ENCODE data around the gene F12.

- TF ChIP-seq TSHZ2 (CRISPR knock-in tag; IDR thresholded peaks at IDR 0.05) = no peak
- no peak for TF ChIP-seq CSDC2 (CRISPR knock-in tag; IDR thresholded peaks at IDR 0.05)
- TF ChIP-seq ZFP30 (CRISPR knock-in tag; IDR thresholded peaks at IDR 0.05) = no peak
- no peak for TF ChIP-seq ZFP3 (CRISPR knock-in tag; IDR thresholded peaks at IDR 0.05)
- no peak for TF ChIP-seq ISL1 (CRISPR knock-in tag; IDR thresholded peaks at IDR 0.05)
- TF ChIP-seq ZNF70 (CRISPR knock-in tag; IDR thresholded peaks at IDR 0.05) = no peak
- TF ChIP-seq CREB5 (CRISPR knock-in tag; IDR thresholded peaks at IDR 0.05; ENCODE audit: low read depth) = no peak
- TF ChIP-seq TCF4 (CRISPR knock-in tag; IDR thresholded peaks at IDR 0.05; ENCODE audit: borderline replicate concordance) = no peak
- TF ChIP-seq PATZ1 (CRISPR knock-in tag; IDR thresholded peaks at IDR 0.05; ENCODE audit: borderline replicate concordance) = no peak
- TF ChIP-seq TOX (CRISPR knock-in tag; IDR thresholded peaks at IDR 0.05; ENCODE audit: borderline replicate concordance) = no peak
These were observed 25.8 kb upstream of the F12 start for GRCh38 chr5:177434942-177435738.

All from SK-N-SH treated with all-trans-retinoic acid at 6 μM for 48 hours (cell line).